H9 (cell line): ENCODE measurements around the gene POR. TPM values are rescaled to one million over a fixed set of nuclear protein-coding genes. Genes with fewer than 3 reads are reported as not detected.

Source experiments
- DNase-seq: peaks from one replicate; pipeline ENCODE4 v3.0.0-alpha.2; 2017
- H2AFZ ChIP-seq: one replicate; pipeline ENCODE4 v1.6.1; 2013; ENCODE audit warnings: mild to moderate bottlenecking, low read length, control low read depth, moderate library complexity
- H2AK5ac ChIP-seq: 2 replicates; pipeline ENCODE4 v1.6.1; 2013; ENCODE audit warnings: low read length, control low read depth, mixed read lengths; ENCODE audit not compliant: insufficient read length
- H2BK120ac ChIP-seq: one replicate; pipeline ENCODE4 v1.6.1; 2013; ENCODE audit warnings: low read depth, mild to moderate bottlenecking, low read length, control low read depth, inconsistent platforms; ENCODE audit not compliant: poor library complexity, severe bottlenecking
- H2BK12ac ChIP-seq: 2 replicates; pipeline ENCODE4 v1.6.1; 2013; ENCODE audit warnings: low read length, control low read depth, mixed read lengths, low read depth; ENCODE audit not compliant: insufficient read length
- H2BK15ac ChIP-seq: 2 replicates; pipeline ENCODE4 v1.6.1; 2013; ENCODE audit warnings: low read depth, low read length, control low read depth
- H2BK20ac ChIP-seq: one replicate; pipeline ENCODE4 v1.6.1; 2013; ENCODE audit warnings: low read depth, mild to moderate bottlenecking, low read length, control low read depth, inconsistent platforms; ENCODE audit not compliant: poor library complexity, severe bottlenecking
- H2BK5ac ChIP-seq: 2 replicates; pipeline ENCODE4 v1.6.1; 2013; ENCODE audit warnings: low read length, control low read depth, mixed read lengths; ENCODE audit not compliant: insufficient read length
- H3K14ac ChIP-seq: 2 replicates; pipeline ENCODE4 v1.6.1; 2013; ENCODE audit warnings: low read length, control low read depth; ENCODE audit not compliant: insufficient read depth
- H3K18ac ChIP-seq: 2 replicates; pipeline ENCODE4 v1.6.1; 2013; ENCODE audit warnings: low read depth, mild to moderate bottlenecking, mixed read lengths, low read length, control low read depth; ENCODE audit not compliant: insufficient read length
- H3K23ac ChIP-seq: 2 replicates; pipeline ENCODE4 v1.6.1; 2013; ENCODE audit warnings: low read length, control low read depth, mixed read lengths, low read depth; ENCODE audit not compliant: insufficient read length
- H3K23me2 ChIP-seq: 2 replicates; pipeline ENCODE4 v1.6.1; 2013; ENCODE audit warnings: low read depth, mild to moderate bottlenecking, mixed read lengths, low read length, control low read depth; ENCODE audit not compliant: insufficient read length, poor library complexity, severe bottlenecking
- H3K27ac ChIP-seq: 2 replicates; pipeline ENCODE4 v1.5.1; 2013; ENCODE audit warnings: low read length, control low read depth, mixed read lengths, low read depth; ENCODE audit not compliant: insufficient read length
- H3K27me3 ChIP-seq: 2 replicates; pipeline ENCODE4 v1.6.1; 2013; ENCODE audit warnings: low read length, control low read depth, inconsistent platforms; ENCODE audit not compliant: insufficient read depth
- H3K4ac ChIP-seq: 2 replicates; pipeline ENCODE4 v1.6.1; 2013; ENCODE audit warnings: low read depth, mild to moderate bottlenecking, control low read depth, inconsistent platforms, low read length, moderate library complexity
- H3K4me1 ChIP-seq: 2 replicates; pipeline ENCODE4 v1.6.1; 2013; ENCODE audit warnings: low read length, control low read depth, inconsistent platforms; ENCODE audit not compliant: insufficient read depth
- H3K4me2 ChIP-seq: 2 replicates; pipeline ENCODE4 v1.6.1; 2013; ENCODE audit warnings: low read length, control low read depth, mixed read lengths; ENCODE audit not compliant: insufficient read length, insufficient read depth
- H3K56ac ChIP-seq: 2 replicates; pipeline ENCODE4 v1.6.1; 2013; ENCODE audit warnings: low read depth, mild to moderate bottlenecking, mixed read lengths, low read length, control low read depth; ENCODE audit not compliant: insufficient read length
- H3K79me1 ChIP-seq: 2 replicates; pipeline ENCODE4 v1.6.1; 2013; ENCODE audit warnings: low read depth, mild to moderate bottlenecking, moderate library complexity, low read length, control low read depth, inconsistent platforms; ENCODE audit not compliant: insufficient read depth, poor library complexity, severe bottlenecking
- H3K79me2 ChIP-seq: 2 replicates; pipeline ENCODE4 v1.6.1; 2013; ENCODE audit warnings: low read length, control low read depth, inconsistent platforms; ENCODE audit not compliant: insufficient read depth
- H3K9ac ChIP-seq: 2 replicates; pipeline ENCODE4 v1.6.1; 2013; ENCODE audit warnings: low read length, control low read depth, mixed read lengths; ENCODE audit not compliant: insufficient read length; ENCODE audit errors: extremely low read depth
- H3K9me3 ChIP-seq: one replicate; pipeline ENCODE4 v1.6.1; 2013; ENCODE audit warnings: low read depth, low read length, inconsistent platforms; ENCODE audit not compliant: control insufficient read depth
- H3T11ph ChIP-seq: one replicate; pipeline ENCODE4 v1.6.1; 2013; ENCODE audit warnings: mild to moderate bottlenecking, low read length, control low read depth, inconsistent platforms
- H4K20me1 ChIP-seq: one replicate; pipeline ENCODE4 v1.6.1; 2013; ENCODE audit not compliant: control insufficient read depth, insufficient read length, insufficient read depth
- H4K5ac ChIP-seq: 2 replicates; pipeline ENCODE4 v1.6.1; 2013; ENCODE audit warnings: low read depth, mild to moderate bottlenecking, mixed read lengths, low read length, control low read depth; ENCODE audit not compliant: insufficient read length
- H4K8ac ChIP-seq: replicated peaks from 2 replicates; pipeline ENCODE4 v1.6.1; 2013; ENCODE audit warnings: low read length, control low read depth, mixed read lengths, low read depth; ENCODE audit not compliant: insufficient read length
- H4K91ac ChIP-seq: 2 replicates; pipeline ENCODE4 v1.6.1; 2013; ENCODE audit warnings: low read depth, mild to moderate bottlenecking, moderate library complexity, mixed read lengths, low read length, control low read depth; ENCODE audit not compliant: insufficient read length
- H3K27ac Mint-ChIP-seq, 3 experiments: 2 replicates in 2 of 3; 3 replicates in 1 of 3; pipeline ENCODE4 v1.8.0; 2020 to 2021; ENCODE audit warnings: mixed read lengths in 3 of 3, mild to moderate bottlenecking in 1 of 3, moderate library complexity in 1 of 3
- H3K27me3 Mint-ChIP-seq: 2 replicates; pipeline ENCODE4 v1.8.0; 2021; ENCODE audit warnings: low read depth, mild to moderate bottlenecking, moderate library complexity, mixed read lengths
- H3K36me3 Mint-ChIP-seq, 3 experiments: 2 replicates in 2 of 3; 3 replicates in 1 of 3; pipeline ENCODE4 v1.8.0; 2020 to 2021; ENCODE audit warnings: low read depth in 3 of 3, mixed read lengths in 3 of 3; ENCODE audit not compliant: insufficient read depth in 1 of 3
- H3K4me1 Mint-ChIP-seq, 2 experiments: 2 replicates each; pipeline ENCODE4 v1.8.0; 2020; ENCODE audit warnings: mixed read lengths in 2 of 2
- H3K4me3 Mint-ChIP-seq, 2 experiments: 2 replicates in 1 of 2; 3 replicates in 1 of 2; pipeline ENCODE4 v1.8.0; 2020 to 2021; ENCODE audit warnings: mild to moderate bottlenecking in 2 of 2, mixed read lengths in 2 of 2, moderate library complexity in 1 of 2
- H3K9me3 Mint-ChIP-seq, 2 experiments: 2 replicates in 1 of 2; 3 replicates in 1 of 2; pipeline ENCODE4 v1.8.0; 2020; ENCODE audit warnings: mild to moderate bottlenecking in 2 of 2, mixed read lengths in 2 of 2, moderate library complexity in 1 of 2
- WGBS: extraction: QIAGEN DNeasy Blood & Tissue Kit; methylation state at CpG from one replicate; pipeline ENCODE4 v1.1.7; 2013; ENCODE audit warnings: missing lambda C conversion rate, low lambda C conversion rate, mixed read lengths; ENCODE audit not compliant: insufficient read length; ENCODE audit errors: extremely low coverage; 5-methylcytosine and 5-hydroxymethylcytosine counted together
- total RNA-seq: library from RNA; stranded (reverse); gene quantifications from 2 replicates; pipeline ENCODE4 v1.2.1, GENCODE V29; 2021
- TF ChIP-seq, protein P1 (sequence below): fragments of 200-600 bp; sonication (generic); conservative IDR thresholded peaks from 3 replicates; pipeline ENCODE4 v1.8.0; 2021; ENCODE audit warnings: antibody characterized with exemption, mild to moderate bottlenecking

Gene POR
- total RNA-seq, 1 experiment from 2014 or later = 128 TPM

DNA sequence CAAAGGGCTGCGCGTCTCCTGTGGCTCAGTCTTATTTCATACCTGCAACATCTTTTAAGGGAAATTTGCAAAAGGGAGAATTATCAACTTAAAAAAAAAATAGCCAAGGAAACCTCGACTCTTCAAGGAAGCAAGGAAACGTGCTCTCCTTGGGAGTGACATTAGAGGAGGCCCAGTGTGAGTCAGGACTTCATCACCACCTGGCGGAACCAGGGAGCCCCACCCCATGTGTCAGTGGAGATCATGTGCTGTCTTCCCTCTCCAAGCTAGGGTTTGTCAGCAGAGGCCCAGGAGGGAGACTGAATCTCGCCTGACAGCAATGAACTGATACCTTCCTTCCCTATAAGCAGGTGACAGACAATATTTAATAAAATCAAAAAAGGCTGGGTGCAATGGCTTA is 28.9 kb downstream of the POR start:
- no peaks in the 10 kb centered on the region for H3K27me3 Mint-ChIP-seq
- H3K27ac ChIP-seq = no peak overlapping the region
- H2BK15ac ChIP-seq = no peak overlapping the region
- no peak overlapping the region for H3K14ac ChIP-seq
- H3K79me1 ChIP-seq = peaks cover 6% of the 10 kb centered on the region
- no peak overlapping the region for H3K4me3 Mint-ChIP-seq
- no peak overlapping the region for H2AK5ac ChIP-seq
- no peaks in the 10 kb centered on the region for H3K4me1 ChIP-seq
- peaks cover 2% of the 10 kb centered on the region for H4K20me1 ChIP-seq
- H2BK120ac ChIP-seq = no peak overlapping the region
- no peak overlapping the region for H3K23ac ChIP-seq
- H3K27ac Mint-ChIP-seq = no peak overlapping the region
- TF ChIP-seq, protein P1, sequence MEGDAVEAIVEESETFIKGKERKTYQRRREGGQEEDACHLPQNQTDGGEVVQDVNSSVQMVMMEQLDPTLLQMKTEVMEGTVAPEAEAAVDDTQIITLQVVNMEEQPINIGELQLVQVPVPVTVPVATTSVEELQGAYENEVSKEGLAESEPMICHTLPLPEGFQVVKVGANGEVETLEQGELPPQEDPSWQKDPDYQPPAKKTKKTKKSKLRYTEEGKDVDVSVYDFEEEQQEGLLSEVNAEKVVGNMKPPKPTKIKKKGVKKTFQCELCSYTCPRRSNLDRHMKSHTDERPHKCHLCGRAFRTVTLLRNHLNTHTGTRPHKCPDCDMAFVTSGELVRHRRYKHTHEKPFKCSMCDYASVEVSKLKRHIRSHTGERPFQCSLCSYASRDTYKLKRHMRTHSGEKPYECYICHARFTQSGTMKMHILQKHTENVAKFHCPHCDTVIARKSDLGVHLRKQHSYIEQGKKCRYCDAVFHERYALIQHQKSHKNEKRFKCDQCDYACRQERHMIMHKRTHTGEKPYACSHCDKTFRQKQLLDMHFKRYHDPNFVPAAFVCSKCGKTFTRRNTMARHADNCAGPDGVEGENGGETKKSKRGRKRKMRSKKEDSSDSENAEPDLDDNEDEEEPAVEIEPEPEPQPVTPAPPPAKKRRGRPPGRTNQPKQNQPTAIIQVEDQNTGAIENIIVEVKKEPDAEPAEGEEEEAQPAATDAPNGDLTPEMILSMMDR = no peak
- H3K4me1 Mint-ChIP-seq = peaks cover 2% of the 10 kb centered on the region in 2 experiments; a peak in 2 of 4 replicates
- no peak overlapping the region for H3K56ac ChIP-seq
- no peaks in the 10 kb centered on the region for H3K9me3 Mint-ChIP-seq
- no peak overlapping the region for H2AFZ ChIP-seq
- no peak overlapping the region for H3T11ph ChIP-seq
- H3K36me3 Mint-ChIP-seq = peaks cover 2 to 20% (median 18%) of the 10 kb centered on the region in 3 experiments; a peak in 5 of 7 replicates
- H2BK12ac ChIP-seq = no peak overlapping the region
- peaks cover 7% of the 10 kb centered on the region; the same call in 1 of the 2 replicates for H3K79me2 ChIP-seq
- no peaks in the 10 kb centered on the region for H3K27me3 ChIP-seq
- H3K18ac ChIP-seq = no peak overlapping the region
- no peak overlapping the region for H4K91ac ChIP-seq
- H2BK5ac ChIP-seq = no peak overlapping the region
- H4K8ac ChIP-seq = no peak overlapping the region
- no peak overlapping the region for H3K9ac ChIP-seq
- WGBS = no CpG with 5 or more reads among the region's 6 CpGs
- no peaks in the 10 kb centered on the region for H3K23me2 ChIP-seq
- DNase-seq = no peak
- H3K9me3 ChIP-seq = no peaks in the 10 kb centered on the region
- no peak overlapping the region for H2BK20ac ChIP-seq
- no peak overlapping the region for H3K4ac ChIP-seq
- H3K4me2 ChIP-seq = no peak overlapping the region
- no peak overlapping the region for H4K5ac ChIP-seq
